Esophagus muscularis mucosa (tissue), 4 donors: ENCODE measurements around the gene FNIP1. TPM values are rescaled to one million over a fixed set of nuclear protein-coding genes. Genes with fewer than 3 reads are reported as not detected.
"Not testable (repeated sequence)": the region's sequence is repeated elsewhere in the genome, so short reads cannot be mapped to it uniquely, and the experiment has no call there.

Experiments used
- DNase-seq: peaks from one replicate; pipeline ENCODE4 v3.0.0-alpha.2; 2017; ENCODE audit errors: extremely low spot score
- H3K27ac ChIP-seq, 4 donors: fragments of 200-600 bp; sonication (generic); replicated peaks in 1 of 4; 1 replicate in 3 of 4; 2 replicates in 1 of 4; pipeline ENCODE4 v1.5.1; 2016 to 2019; ENCODE audit warnings: mild to moderate bottlenecking in 1 of 4
- H3K27me3 ChIP-seq, 4 donors: fragments of 200-600 bp; sonication (generic); one replicate each; pipeline versions ENCODE4 v1.5.1 to v1.6.0; 2016 to 2019
- H3K36me3 ChIP-seq, 4 donors: fragments of 200-600 bp; sonication (generic); one replicate each; pipeline ENCODE4 v1.5.1; 2016 to 2019
- H3K4me1 ChIP-seq, 4 donors: fragments of 200-600 bp; sonication (generic); one replicate each; pipeline ENCODE4 v1.5.1; 2016 to 2019
- H3K4me3 ChIP-seq, 4 donors: fragments of 200-600 bp; sonication (generic); 1 replicate in 2 of 4; 2 replicates in 2 of 4; pipeline ENCODE4 v1.5.1; 2016 to 2019; ENCODE audit warnings: mild to moderate bottlenecking in 4 of 4, moderate library complexity in 1 of 4
- H3K9me3 ChIP-seq, 4 donors: fragments of 200-600 bp; sonication (generic); 1 replicate in 3 of 4; 2 replicates in 1 of 4; pipeline ENCODE4 v1.5.1; 2016 to 2019
- EP300 ChIP-seq: sonication (generic); formaldehyde crosslinking; IDR thresholded peaks from one replicate; pipeline ENCODE4 v1.6.1; 2017; ENCODE audit warnings: antibody characterized with exemption
- POLR2A ChIP-seq: fragments of 450-650 bp; IDR thresholded peaks from one replicate; pipeline ENCODE4 v1.6.1; 2017; ENCODE audit warnings: antibody characterized with exemption, moderate library complexity, mild to moderate bottlenecking, low read depth
- POLR2AphosphoS5 ChIP-seq, 2 donors: sonication (generic); formaldehyde crosslinking; IDR thresholded peaks; one replicate each; pipeline ENCODE4 v1.6.1; 2017; ENCODE audit warnings: antibody characterized with exemption in 2 of 2
- WGBS: methylation state at CpG from one replicate; pipeline ENCODE4 v1.1.5; 2018; 5-methylcytosine and 5-hydroxymethylcytosine counted together
- intact Hi-C: fragments of 100-400 bp; cut with DNase I; formaldehyde crosslinking; loops from one replicate; pipeline ENCODE4 v1.15.1; 2023
- total RNA-seq, 4 donors: library from RNA; depleted of rRNA; stranded (reverse); fragments of >200 nt; gene quantifications; one replicate each; pipeline versions ENCODE4 v1.1.0 to v1.2.1, GENCODE V29; 2016
- TF ChIP-seq, protein P1 (sequence below), 3 experiments: fragments of 200-600 bp in 2 of 3; fragments of 450-650 bp in 1 of 3; sonication (generic) in 2 of 3; IDR thresholded peaks; one replicate each; pipeline ENCODE4 v1.5.1; 2017 to 2019; ENCODE audit warnings: antibody characterized with exemption in 3 of 3, mild to moderate bottlenecking in 2 of 3, moderate library complexity in 1 of 3

Gene FNIP1
- total RNA-seq, 4 donors from 2014 or later: 36.6 to 52.7 (median 50.1) TPM

DNA sequence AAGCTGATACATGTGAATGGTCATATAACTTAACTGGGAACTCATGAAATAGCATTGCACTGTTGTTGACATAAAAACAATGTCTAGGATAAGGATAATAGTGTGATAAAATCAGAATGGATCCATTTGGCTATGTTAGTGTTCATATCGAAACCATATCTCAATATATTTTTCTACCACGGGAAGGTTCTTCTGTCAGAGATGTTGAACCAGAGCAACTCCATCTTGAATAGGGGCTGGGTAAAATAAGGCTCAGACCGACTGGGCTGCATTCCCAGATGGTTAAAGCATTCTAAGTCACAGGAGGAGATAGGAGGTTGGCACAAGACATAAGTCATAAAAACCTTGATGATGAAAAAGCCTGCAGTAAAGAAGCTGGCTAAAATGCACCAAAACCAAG lies 56.3 kb downstream of the FNIP1 start:
- WGBS: 100% methylated on average over 3 of the region's 3 CpGs
- intact Hi-C loops: no loop called here
- no peaks in the 10 kb centered on the region for H3K9me3 ChIP-seq
- no peak for DNase-seq
- no peaks in the 10 kb centered on the region for H3K27me3 ChIP-seq
- no peak overlapping the region for H3K27ac ChIP-seq
- H3K4me1 ChIP-seq: no peaks in the 10 kb centered on the region
- no peak overlapping the region for H3K4me3 ChIP-seq
- TF ChIP-seq POLR2A: no peak
- no peak for TF ChIP-seq POLR2AphosphoS5 (IDR thresholded peaks at IDR 0.05)
- TF ChIP-seq, protein P1, sequence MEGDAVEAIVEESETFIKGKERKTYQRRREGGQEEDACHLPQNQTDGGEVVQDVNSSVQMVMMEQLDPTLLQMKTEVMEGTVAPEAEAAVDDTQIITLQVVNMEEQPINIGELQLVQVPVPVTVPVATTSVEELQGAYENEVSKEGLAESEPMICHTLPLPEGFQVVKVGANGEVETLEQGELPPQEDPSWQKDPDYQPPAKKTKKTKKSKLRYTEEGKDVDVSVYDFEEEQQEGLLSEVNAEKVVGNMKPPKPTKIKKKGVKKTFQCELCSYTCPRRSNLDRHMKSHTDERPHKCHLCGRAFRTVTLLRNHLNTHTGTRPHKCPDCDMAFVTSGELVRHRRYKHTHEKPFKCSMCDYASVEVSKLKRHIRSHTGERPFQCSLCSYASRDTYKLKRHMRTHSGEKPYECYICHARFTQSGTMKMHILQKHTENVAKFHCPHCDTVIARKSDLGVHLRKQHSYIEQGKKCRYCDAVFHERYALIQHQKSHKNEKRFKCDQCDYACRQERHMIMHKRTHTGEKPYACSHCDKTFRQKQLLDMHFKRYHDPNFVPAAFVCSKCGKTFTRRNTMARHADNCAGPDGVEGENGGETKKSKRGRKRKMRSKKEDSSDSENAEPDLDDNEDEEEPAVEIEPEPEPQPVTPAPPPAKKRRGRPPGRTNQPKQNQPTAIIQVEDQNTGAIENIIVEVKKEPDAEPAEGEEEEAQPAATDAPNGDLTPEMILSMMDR (IDR thresholded peaks at IDR 0.05): no peak
- no peak for TF ChIP-seq EP300
- peaks cover 4 to 56% (median 34%) of the 10 kb centered on the region in 4 donors for H3K36me3 ChIP-seq

DNA sequence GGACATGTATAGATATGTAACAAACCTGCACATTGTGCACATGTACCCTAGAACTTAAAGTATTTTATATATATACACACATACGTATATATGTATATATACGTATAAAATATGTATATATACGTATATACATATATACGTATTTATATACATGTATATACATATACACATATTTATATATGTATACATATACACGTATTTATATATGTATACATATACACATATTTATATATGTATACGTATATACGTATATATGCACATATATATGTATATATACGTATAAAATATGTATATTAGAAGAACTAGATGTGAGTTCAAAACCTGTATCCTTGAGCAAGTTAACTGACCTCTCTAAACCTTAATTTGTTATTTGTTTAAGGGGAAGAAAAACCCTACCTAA lies 61.4 kb downstream of the FNIP1 start:
- no peak for DNase-seq
- peaks cover 0 to 23% (median 13%) of the 10 kb centered on the region in 4 donors for H3K36me3 ChIP-seq
- TF ChIP-seq, protein P1 (IDR thresholded peaks at IDR 0.05): no peak
- TF ChIP-seq POLR2A: no peak
- TF ChIP-seq POLR2AphosphoS5 (IDR thresholded peaks at IDR 0.05): no peak
- no peak for TF ChIP-seq EP300
- no peaks in the 10 kb centered on the region for H3K4me1 ChIP-seq
- no peak overlapping the region for H3K27ac ChIP-seq
- H3K27me3 ChIP-seq: no peaks in the 10 kb centered on the region
- WGBS: 86% methylated on average over 8 of the region's 8 CpGs
- intact Hi-C loops: no loop called here
- H3K4me3 ChIP-seq: no peak overlapping the region
- no peaks in the 10 kb centered on the region for H3K9me3 ChIP-seq

DNA sequence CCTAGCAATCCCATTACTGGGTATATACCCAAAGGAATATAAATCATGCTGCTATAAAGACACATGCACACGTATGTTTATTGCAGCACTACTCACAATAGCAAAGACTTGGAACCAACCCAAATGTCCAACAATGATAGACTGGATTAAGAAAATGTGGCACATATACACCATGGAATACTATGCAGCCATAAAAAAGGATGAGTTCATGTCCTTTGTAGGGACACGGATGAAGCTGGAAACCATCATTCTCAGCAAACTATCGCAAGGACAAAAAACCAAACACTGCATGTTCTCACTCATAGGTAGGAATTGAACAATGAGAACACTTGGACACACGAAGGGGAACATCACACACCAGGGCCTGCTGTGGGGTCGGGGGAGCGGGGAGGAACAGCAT lies 61.9 kb downstream of the FNIP1 start:
- H3K27me3 ChIP-seq, intact Hi-C loops, H3K9me3 ChIP-seq, H3K27ac ChIP-seq, DNase-seq, H3K4me1 ChIP-seq, H3K4me3 ChIP-seq: not testable (repeated sequence)
- H3K36me3 ChIP-seq: peaks cover 0 to 23% (median 14%) of the 10 kb centered on the region in 4 donors
- WGBS: 95% methylated on average over 3 of the region's 6 CpGs

DNA sequence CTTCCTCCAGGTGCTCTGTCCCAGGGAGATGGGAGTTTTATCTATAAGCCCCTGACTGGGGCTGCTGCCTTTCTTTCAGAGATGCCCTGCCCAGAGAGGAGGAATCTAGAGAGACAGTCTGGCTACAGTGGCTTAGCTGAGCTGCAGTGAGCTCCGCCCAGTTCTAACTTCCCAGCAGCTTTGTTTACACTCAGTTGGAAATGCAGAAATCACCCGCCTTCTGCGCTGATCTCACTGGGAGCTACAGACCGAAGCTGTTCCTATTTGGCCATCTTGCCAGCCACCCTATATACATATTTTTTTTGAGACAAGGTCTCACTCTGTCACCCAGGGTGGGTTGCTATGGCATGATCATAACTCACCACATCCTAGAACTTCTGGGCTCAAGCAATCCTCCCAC lies 67.5 kb downstream of the FNIP1 start:
- WGBS: 100% methylated on average over 3 of the region's 4 CpGs
- H3K9me3 ChIP-seq, H3K4me1 ChIP-seq, H3K27me3 ChIP-seq, intact Hi-C loops, H3K4me3 ChIP-seq, H3K27ac ChIP-seq, DNase-seq: not testable (repeated sequence)
- H3K36me3 ChIP-seq: peaks cover 11 to 26% (median 19%) of the 10 kb centered on the region in 4 donors

GRCh38 chr5:131724089-131724488 lies 72.7 kb downstream of the FNIP1 start:
- H3K27ac ChIP-seq, H3K9me3 ChIP-seq, intact Hi-C loops, H3K4me3 ChIP-seq, H3K4me1 ChIP-seq, H3K27me3 ChIP-seq, DNase-seq: not testable (repeated sequence)
- H3K36me3 ChIP-seq: peaks cover 6 to 13% (median 9%) of the 10 kb centered on the region in 4 donors

DNA sequence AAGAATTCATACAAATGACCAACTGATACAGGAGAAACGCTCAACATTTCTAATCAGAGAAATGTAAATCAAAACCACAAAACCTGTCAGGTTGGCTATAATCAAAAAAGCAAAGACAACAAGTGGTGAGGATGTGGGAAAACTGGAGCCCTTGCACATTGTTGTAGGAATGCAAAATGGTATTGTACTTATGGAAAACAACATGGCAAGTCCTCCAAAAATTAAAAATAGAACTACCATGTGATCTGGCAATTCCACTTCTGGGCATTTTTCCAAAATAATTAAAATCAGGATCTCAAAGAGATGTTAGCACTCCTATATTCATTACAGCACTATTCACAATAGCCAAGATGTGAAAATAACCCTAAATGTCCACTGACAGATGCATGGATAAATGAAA lies 76.1 kb downstream of the FNIP1 start:
- TF ChIP-seq POLR2AphosphoS5 (IDR thresholded peaks at IDR 0.05): no peak
- TF ChIP-seq, protein P1 (IDR thresholded peaks at IDR 0.05): no peak
- TF ChIP-seq POLR2A: no peak
- TF ChIP-seq EP300: no peak
- Histone ChIP-seq H3K9me3 (peaks cover 0 to 6% (median 0%) of the 10 kb centered on the region in 4 donors), H3K27ac (no peak overlapping the region), H3K36me3 (peaks cover 0 to 18% (median 14%) of the 10 kb centered on the region in 4 donors), H3K4me1 (peaks cover 0 to 7% (median 3%) of the 10 kb centered on the region in 4 donors), H3K4me3 (no peak overlapping the region), H3K27me3 (no peaks in the 10 kb centered on the region)
- 78% methylated on average over 1 of the region's 1 CpG for WGBS
- no peak for DNase-seq
- intact Hi-C loops: no loop called here
